HepG2 (cell line): Measurements from ENCODE around the gene QPCT. TPM values are rescaled to one million over a fixed set of nuclear protein-coding genes. Genes with fewer than 3 reads are reported as not detected.
A peak's percentile ranks its signal among the peaks of the same experiment; 100 is the strongest.

Source experiments
- CCAR2 ChIP-seq: fragments of 200-400 bp; formaldehyde crosslinking; optimal IDR thresholded peaks from 2 replicates; pipeline ENCODE3; 2018; ENCODE audit warnings: low read depth, mild to moderate bottlenecking, low read length, moderate library complexity
- ETV5 ChIP-seq: IDR thresholded peaks from 2 replicates; pipeline ENCODE4 v1.6.1; 2018; ENCODE audit warnings: missing biosample characterization, missing genetic modification reagents, inconsistent platforms, borderline replicate concordance
- GATAD2A ChIP-seq: IDR thresholded peaks from 2 replicates; pipeline ENCODE4 v1.6.1; 2016
- KAT8 ChIP-seq: IDR thresholded peaks from 2 replicates; pipeline ENCODE4 v1.6.1; 2016; ENCODE audit warnings: missing genetic modification reagents, missing compliant biosample characterization
- MIXL1 ChIP-seq: IDR thresholded peaks from 2 replicates; pipeline ENCODE4 v1.6.1; 2016
- MXD3 ChIP-seq: IDR thresholded peaks from 2 replicates; pipeline ENCODE4 v1.6.1; 2016; ENCODE audit warnings: mild to moderate bottlenecking, missing biosample characterization, missing genetic modification reagents
- NCOR1 ChIP-seq: fragments of 200-600 bp; sonication (generic); IDR thresholded peaks from 2 replicates; pipeline ENCODE4 v1.7.0; 2017; ENCODE audit warnings: antibody characterized with exemption, low read length, borderline replicate concordance
- RERE ChIP-seq: IDR thresholded peaks from 2 replicates; pipeline ENCODE4 v1.6.1; 2016; ENCODE audit warnings: low read depth, missing genetic modification reagents, missing compliant biosample characterization
- SKI ChIP-seq: fragments of 450-650 bp; IDR thresholded peaks from one replicate; pipeline ENCODE4 v1.6.1; 2018; ENCODE audit warnings: mild to moderate bottlenecking; ENCODE audit not compliant: partially characterized antibody
- SNAPC4 ChIP-seq: sonication (generic); formaldehyde crosslinking; IDR thresholded peaks from 2 replicates; pipeline ENCODE4 v1.4.0; 2020; ENCODE audit warnings: mild to moderate bottlenecking, missing genetic modification reagents
- SOX5 ChIP-seq: IDR thresholded peaks from 2 replicates; pipeline ENCODE4 v1.6.1; 2016; ENCODE audit warnings: borderline replicate concordance
- ZBTB46 ChIP-seq: sonication (generic); formaldehyde crosslinking; IDR thresholded peaks from 2 replicates; pipeline ENCODE4 v1.4.0; 2020; ENCODE audit warnings: mild to moderate bottlenecking, missing genetic modification reagents, borderline replicate concordance
- ZNF468 ChIP-seq: sonication (generic); formaldehyde crosslinking; IDR thresholded peaks from 2 replicates; pipeline ENCODE4 v1.8.0; 2022; ENCODE audit warnings: mild to moderate bottlenecking, moderate library complexity, missing genetic modification reagents
- ZNF580 ChIP-seq: IDR thresholded peaks from 2 replicates; pipeline ENCODE4 v1.6.1; 2016; ENCODE audit warnings: low read depth, borderline replicate concordance
- ZNF629 ChIP-seq: sonication (generic); formaldehyde crosslinking; conservative IDR thresholded peaks from 2 replicates; pipeline ENCODE4 v1.5.0; 2020; ENCODE audit warnings: missing genetic modification reagents
- polyA plus RNA-seq, 8 experiments: library from polyadenylated mRNA; depleted of rRNA in 3 of 8; stranded (reverse) in 7 of 8; unstranded in 1 of 8; fragments of >200 nt; fragmentation: Illumina TruSeq in 4 of 8; extraction: Trizol in 4 of 8; gene quantifications; 2 replicates each; pipeline versions ENCODE4 v1.2.1 to v1.2.3, GENCODE V29; 2011 to 2016; ENCODE audit warnings: low read depth in 4 of 8, missing spikeins in 1 of 8, mixed read lengths in 1 of 8; ENCODE audit not compliant: insufficient read depth in 1 of 8
- total RNA-seq, 5 experiments: library from RNA; depleted of rRNA; stranded (reverse); fragments of >200 nt; fragmentation: Illumina TruSeq; extraction: Trizol; gene quantifications; 2 replicates each; pipeline ENCODE4 v1.2.3, GENCODE V29; 2016; ENCODE audit warnings: low read depth in 1 of 5

The QPCT gene
- total and polyA plus RNA-seq, 2 of the 13 experiments (the other 11 are each of a cell fraction or from before 2014, with no cell fraction given): 0.77 to 1.2 TPM

GRCh38 chr2:37343537-37344434 lies 644 bp upstream of the QPCT start (continued):
- no peak for TF ChIP-seq ZNF580 (CRISPR knock-in tag)
- no peak for TF ChIP-seq SKI
- no peak for TF ChIP-seq ZBTB46
- no peak for TF ChIP-seq MIXL1
- TF ChIP-seq RERE (CRISPR knock-in tag): no peak
- TF ChIP-seq MXD3 (CRISPR knock-in tag): no peak
- peak; percentile 29; the same call in 1 of the 2 replicates for TF ChIP-seq ETV5 (CRISPR knock-in tag)
- peak; percentile 83 for TF ChIP-seq ZNF629
- TF ChIP-seq SOX5 (CRISPR knock-in tag): peak; percentile 92
- no peak for TF ChIP-seq NCOR1
- TF ChIP-seq GATAD2A (CRISPR knock-in tag): peak; percentile 27; the same call in 1 of the 2 replicates
- TF ChIP-seq SNAPC4 (CRISPR knock-in tag): no peak
- TF ChIP-seq KAT8 (CRISPR knock-in tag): no peak
- TF ChIP-seq CCAR2: no peak
- no peak for TF ChIP-seq ZNF468
